NCI-H1105 (cell line): Measurements from ENCODE around the gene KCNJ16.

Experiments used
- DNase-seq: peaks from one replicate; lab custom pipeline; 2025; lab: John Stamatoyannopoulos, UW

Gene KCNJ16

DNA sequence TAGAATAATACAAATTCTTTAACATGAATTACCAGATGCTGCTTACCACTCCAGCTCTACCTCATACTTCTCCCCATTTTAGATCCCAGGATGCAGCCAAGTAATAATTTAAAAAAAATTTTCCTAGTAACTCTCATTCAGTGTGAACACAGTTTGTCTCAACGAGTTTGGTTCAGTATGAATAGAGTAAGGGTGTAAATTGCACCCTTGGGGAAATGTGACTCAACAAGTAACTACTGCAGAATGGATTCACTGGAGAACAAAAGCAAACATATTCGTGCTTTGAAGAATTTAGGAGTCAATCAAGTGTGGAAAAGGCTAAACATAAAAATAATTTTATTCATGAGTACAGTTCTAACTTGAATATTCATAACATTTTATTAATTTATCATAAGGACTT, 23.0 kb downstream of the KCNJ16 start:
- DNase-seq: no peak

DNA sequence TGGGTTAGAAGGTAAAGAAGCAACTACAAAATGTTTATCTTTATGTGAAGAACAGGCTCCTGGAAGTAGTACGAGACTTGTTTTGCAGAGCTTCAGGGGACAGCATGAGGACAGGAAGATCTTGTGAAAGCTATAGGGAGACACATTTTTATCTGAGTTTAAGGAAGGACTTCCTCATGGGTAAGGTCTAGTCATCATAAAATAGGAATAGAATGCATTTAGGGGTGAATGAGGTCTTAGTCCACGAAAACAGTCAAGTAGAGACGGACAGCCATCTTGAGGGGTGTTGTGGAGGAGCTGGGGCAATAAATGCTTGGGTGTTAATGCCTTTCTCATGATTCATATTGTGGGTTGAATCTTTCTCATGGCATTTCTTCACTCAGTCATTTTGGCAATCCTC, 24.3 kb downstream of the KCNJ16 start:
- DNase-seq: no peak

DNA sequence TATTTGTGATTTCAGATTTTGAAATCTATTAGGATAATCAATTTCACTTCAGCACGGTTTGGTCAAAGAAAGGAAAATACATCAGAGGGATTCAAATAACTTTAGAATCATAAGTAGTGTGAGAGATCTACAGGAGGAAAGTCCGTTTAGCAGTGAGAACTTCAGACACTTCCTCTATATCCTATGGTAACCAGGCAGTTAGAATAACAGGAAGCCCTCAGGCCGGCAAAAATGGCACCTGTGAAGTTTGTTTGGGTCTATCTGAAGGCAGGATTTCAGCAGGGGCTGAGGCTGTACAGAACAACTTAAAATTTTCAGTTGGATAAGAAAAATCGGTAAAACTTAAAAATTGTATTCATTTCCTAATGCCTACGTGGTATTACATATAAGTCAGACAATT, 24.9 kb downstream of the KCNJ16 start:
- no peak for DNase-seq

DNA sequence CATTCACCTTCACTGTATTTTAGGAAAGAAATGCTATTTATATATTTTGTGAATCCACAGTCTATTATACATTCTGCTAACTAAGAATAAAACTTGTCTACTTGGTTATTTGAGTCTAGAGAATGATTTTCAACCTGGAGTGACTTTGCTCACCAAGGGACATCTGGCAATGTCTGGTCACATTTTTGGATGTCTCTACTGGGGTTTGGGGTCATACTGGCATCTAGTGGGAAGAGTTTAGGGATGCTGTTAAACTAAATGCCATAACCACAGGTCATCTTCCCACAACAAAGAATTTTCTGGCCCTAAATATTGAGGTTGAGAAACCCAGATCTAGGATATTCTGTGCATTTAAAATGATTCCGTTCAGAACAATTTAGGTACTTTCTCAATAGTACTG, 26.0 kb downstream of the KCNJ16 start:
- DNase-seq: no peak

DNA sequence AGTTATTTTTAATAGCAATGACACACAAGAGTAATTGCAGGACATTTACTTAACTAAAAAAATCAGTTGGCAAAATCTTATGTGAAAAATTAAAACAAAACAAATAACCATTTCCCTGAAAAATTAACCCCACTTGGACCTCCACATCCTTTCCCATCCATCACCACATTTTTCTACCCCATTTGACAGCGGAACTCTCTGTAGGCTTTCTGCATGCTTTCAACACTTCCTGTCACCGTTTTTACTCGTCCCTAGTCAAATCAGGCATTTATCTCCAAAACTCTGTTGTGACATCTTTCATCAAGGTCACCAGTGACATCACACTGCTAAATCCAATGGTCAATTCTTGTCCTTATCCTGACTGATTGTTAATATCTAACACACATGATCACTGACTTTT, 27.5 kb downstream of the KCNJ16 start:
- no peak for DNase-seq

DNA sequence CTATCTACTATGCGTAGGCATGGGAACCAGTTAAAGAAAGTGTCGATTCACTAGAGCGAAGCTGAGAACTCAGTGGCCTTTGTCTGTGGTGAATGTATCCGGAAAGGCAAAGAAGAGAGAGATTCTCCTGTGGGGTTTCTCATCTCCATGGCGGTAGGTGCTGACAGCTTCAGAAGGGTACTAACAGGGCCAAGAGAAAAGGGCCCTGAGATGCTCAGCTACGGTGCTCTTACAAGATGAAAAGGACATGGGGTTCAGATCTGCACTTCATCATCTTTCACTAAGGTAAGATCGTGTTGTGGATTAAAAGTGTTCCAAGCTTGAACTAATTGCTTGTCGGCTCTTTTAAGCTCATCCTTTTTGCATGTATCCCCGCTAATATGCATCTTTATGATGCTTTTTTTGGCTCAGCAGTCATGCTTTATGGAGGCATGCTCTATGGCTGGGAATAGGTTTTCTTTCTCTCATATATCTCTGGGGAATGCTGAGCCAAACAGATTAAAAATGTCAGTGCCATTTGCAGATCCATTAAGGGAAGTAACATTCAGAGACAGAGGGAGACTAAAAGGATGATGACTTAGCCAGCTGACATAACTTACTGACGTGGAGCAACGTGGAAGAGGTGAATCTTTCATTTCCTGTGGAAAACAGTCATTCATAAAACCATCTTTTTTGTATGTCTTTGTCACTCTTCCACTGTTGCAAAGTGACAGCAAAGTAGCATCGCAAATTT, 29.9 kb downstream of the KCNJ16 start:
- no peak for DNase-seq

DNA sequence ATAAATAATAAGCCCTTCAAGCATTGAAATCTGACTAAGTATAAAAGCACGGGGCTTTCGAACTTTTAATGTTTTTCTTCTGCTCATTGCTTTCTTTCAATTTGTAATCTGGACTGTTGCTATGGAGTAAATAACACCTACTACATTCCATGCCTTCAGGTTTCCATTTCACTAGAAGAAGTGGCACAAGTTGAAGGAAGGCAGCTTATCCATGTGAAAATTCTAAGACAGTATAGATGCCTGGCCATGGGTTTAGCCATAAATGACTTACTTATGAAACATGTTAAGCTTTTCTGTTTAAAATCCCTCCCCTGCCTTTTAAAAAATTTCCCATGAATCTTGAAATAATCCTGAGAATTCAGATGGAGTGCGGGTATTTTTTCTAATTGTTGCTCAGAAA, 30.6 kb downstream of the KCNJ16 start:
- no peak for DNase-seq

DNA sequence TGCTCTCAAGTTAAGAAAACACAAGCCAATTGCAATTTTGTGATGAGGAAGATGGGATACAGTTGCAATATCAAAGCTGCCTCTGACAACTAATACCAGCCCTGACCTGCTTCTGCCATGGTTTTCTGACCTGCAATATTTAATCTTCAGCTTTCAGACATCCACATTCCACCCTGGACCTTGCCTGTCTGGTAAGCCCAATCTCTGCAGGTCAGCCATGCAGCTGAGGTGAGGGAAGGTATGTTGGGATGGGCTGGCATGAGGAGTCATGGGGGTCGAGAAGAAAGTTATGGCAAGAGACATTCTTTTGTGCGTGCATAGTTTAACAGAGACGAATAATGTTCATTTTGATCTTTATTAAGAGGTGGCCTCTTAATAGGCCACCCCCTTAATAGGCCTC, 31.5 kb downstream of the KCNJ16 start:
- DNase-seq: no peak

DNA sequence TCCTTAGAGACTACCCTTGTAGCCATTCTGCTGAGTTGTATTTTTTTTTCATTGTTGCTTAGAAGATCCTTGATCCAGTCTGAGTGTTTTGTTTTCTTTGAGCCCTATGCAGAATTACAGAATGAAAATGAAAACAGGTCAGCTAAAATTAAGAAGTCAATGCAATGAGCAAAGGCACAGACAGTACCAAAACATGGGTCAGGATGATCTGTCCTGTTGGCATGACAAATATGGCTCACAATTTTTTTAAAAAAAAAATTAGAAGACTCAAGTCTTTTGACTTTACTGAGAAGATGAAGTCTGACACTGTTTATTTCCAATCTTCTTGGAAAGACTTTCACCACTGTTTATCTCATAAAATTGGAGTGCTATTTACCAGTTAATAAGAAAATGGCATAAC, 32.4 kb downstream of the KCNJ16 start:
- no peak for DNase-seq

DNA sequence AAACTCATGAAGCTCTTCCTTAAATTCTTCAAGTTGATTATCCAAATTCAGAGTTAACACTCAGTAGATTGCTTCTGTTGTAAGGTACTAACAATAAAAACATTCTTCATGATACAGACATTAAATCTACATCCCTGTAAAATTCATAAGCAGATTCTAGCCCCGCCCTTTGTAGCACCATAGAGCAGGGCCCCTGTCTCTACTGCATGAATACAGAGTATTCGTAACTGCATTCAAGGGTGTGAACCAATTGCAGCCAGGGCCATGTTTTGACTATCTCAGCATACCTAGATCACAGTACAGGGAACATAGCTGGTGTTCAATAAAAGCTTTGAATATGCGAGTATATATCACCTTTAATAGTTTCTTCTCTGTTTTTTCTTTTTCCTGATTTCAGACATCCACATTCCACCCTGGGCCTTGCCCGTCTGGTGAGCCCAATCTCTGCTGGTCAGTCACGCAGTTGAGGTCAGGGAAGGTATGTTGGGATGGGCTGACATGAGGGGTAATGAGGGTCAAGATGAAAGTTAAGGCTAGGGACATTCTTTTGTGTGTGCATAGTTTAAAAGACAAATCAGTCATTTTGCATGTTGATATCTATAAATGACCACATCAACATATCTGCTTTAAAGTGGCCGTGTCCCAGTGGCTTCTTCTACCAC, 33.0 kb downstream of the KCNJ16 start:
- DNase-seq: no peak

DNA sequence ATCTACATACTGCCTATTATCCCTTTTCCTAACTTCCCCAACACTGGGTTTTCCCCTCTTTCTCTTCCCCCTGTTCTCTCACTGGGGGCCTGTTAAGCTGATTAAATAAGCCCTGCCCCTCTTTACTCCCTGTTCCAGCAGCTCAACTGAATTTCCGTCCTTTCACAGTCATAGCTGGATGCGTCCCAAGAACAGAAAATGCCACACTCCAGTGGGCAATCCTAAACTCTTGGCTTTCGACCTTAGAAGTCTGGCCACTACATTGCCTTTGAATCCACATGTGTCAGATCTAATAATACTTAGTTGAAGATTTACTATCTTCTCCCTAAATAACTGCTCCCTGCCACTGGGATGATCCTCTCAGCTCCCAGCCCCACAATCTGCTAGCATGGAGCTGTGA, 34.5 kb downstream of the KCNJ16 start:
- DNase-seq: no peak

DNA sequence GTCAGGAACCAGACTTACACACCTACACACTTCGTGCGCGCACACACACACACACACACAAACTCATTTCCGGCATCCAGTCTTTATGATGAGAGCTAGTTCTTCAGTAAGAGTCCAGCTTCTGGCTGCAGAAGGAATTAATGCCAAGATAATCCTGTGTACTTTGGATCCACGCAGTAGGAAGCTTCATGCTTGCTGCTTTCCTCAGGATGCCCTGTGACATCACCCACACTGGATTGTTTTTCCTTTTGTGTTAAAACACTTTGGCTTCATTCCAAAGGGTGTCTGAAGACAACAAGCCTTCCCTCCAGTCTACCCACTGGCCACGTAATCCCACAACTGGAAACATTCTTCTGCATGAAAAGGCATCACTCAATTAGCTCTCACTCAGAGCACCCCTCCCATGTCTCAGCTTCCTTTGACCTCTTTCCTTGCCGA, 35.4 kb downstream of the KCNJ16 start:
- no peak for DNase-seq

DNA sequence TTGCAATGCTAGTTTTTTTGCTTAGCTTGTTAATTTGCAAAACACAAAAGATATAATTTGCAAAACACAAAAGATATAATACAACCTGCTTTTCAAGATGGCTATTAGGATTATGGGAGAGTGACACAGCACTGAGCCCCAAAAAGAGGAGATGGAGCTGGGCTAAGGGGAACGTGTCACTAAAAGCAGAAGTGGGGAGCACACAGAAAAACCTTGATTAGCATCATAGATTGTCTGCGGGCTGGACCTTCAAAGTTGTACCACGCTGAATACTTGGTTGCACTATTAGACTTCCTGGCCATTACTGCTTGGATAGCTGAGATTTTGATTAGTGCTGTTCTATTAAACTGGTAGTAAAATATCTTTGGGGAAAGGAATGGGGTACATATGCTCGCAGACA, 36.2 kb downstream of the KCNJ16 start:
- no peak for DNase-seq

DNA sequence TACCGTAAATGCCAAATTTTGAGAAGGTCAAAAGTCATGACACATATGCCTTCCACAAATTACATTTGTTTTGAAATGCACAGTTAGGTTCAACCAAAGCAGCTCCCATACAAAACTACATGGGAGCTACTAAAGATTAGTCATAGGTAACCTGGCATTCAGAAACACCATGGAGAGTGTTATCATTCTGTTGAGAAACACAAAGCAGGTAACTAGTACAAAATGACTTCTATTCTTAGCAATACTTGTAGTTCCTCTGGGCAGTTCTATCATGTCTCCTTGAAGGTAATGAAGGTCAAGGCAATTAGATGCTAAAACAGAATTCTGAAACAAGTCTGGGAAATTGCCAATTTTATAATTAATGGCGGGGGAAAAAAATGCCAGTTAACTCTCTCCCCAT, 39.4 kb downstream of the KCNJ16 start:
- no peak for DNase-seq

DNA sequence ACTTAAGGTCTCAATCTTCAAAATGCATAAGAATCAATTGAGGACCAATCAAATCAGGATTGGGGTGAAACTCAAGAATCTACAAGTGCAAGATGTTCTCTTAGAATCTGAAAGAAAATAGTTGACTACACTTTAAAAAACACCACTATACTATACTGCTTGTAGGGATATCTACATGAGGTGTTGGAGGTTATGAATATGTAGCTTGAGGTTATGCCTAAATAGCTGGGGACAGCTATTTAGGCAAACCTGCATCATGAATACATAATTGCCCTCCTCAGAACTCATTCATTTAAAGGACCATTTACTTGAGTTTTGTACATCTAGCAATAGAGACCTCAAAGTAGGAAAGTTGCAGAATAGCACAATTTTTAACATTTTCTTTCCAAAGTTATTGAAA, 40.1 kb downstream of the KCNJ16 start:
- DNase-seq: no peak

DNA sequence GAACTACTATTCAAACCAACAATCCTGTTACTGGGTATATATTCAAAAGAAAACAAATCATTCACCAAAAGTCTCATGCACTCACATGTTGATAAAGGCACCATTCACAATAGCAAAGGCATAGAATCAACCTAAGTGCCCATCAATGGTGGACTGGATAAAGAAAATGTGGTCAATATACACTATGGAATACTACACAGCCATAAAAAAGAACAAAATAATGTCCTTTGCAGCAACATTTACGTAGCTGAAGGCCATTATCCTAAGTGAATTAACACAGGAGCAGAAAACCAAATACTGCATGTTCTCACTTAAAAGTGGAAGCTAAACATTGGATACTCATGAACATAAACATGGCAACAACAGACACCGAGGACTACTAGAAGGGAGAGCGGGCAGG, 41.9 kb downstream of the KCNJ16 start:
- DNase-seq: no peak

DNA sequence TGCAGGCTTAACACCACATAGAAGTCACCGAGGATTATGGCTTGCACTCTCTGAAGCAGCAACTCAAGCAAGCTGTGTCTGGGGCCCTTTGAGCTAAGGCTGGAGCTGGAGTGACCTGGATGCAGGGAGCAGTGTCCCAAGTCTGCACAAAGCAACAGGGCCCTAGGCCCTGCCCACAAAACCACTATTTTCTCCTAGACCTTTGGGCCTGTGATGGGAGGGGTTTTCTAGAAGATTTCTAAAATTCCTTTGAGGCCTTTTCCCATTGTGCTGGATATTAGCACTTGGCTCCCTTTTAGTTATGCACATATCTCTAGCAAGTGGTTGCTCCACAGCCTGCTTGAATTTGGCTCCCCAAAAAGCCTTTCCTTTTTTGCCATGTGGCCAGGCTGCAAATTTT, 44.5 kb downstream of the KCNJ16 start:
- DNase-seq: no peak

DNA sequence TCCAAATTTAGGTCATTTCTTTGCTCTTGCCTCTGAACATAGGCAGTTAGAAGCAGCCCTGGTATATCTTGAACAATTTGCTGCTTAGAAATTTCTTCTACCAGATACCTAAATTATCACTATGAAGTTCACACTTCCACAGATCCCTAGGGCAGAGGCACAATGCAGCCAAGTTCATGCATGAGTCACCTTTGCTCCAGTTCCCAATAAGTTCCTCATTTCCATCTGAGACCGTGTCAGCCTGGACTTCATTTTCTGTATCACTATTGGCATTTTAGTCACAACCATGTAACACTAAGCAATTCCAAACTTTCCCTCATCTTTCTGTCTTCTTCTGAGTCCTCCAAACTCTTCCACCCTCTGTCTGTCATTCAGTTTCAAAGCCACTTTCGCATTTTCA, 45.0 kb downstream of the KCNJ16 start:
- DNase-seq: no peak

DNA sequence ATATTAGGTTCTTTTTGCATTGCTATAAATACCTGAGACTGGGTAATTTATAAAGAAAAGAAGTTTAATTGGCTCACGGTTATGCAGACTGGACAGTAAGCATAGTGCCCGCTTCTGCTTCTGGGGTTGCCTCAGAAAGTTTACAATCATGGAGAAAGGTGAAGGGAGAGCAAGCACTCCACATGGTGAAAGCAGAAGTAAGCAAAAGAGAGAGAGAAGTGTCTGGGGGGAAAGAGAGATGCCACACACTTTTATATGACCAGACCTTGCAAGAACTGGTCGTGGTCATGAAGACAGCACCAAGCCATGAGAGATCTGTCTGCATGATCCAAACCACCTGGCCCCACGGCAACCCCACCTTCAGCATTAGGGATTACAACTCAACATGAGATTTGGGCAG, 45.4 kb downstream of the KCNJ16 start:
- DNase-seq: no peak

DNA sequence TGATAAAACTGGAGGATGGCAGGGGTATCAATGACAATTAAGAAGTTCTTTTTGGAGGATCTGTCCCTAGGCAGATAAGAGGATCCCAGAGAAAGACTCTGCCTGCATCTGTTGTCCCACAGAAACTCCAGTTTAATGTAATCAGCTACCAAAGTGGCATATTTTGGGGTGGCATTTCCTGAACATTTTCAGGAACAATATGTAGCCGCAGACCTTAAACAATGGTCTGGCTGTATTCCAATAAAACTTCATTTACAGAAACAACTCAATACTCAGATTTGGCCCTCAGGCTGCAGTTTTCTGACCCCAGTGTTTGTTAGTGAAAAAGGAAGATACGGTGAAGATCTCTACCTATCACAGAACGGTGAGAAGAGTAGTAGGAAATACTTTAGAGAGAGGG, 46.1 kb downstream of the KCNJ16 start:
- DNase-seq: no peak

DNA sequence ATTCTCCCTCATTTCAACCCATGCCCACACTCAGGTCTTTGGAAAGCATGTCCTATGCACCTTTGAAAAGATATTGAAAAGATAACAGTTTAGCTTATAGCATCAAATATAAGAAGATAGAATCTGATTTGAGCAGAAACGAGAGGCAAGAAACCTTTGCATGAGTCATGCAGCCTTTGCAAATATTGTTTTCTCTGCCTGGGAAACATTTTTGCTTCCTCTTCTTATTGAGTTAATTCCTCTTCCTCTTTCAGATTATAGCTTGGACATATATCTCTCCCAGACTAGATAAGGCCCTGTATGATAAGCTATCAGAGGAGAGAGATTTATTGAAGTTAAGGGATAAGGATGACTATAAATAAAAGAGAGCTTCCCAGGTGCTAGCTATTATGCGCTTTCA, 48.2 kb downstream of the KCNJ16 start:
- no peak for DNase-seq

DNA sequence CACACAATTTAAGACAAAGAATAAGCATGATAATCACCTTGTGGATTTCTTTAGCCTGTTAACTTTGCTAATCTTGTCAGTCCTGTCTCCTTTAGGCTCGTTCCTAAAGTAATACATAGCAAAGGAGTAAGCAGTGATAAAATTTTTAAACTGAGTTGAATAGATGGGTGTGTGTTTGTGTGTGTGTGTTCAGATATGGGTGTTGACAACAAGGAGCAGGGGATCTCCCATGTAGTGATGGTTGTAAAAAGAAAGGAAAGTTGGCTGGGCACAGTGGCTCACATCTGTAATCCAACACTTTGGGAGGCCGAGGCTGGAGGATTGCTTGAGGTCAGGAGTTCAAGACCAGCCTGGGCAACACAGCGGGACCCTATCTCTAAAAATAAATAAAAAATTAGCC, 49.7 kb downstream of the KCNJ16 start:
- DNase-seq: no peak

DNA sequence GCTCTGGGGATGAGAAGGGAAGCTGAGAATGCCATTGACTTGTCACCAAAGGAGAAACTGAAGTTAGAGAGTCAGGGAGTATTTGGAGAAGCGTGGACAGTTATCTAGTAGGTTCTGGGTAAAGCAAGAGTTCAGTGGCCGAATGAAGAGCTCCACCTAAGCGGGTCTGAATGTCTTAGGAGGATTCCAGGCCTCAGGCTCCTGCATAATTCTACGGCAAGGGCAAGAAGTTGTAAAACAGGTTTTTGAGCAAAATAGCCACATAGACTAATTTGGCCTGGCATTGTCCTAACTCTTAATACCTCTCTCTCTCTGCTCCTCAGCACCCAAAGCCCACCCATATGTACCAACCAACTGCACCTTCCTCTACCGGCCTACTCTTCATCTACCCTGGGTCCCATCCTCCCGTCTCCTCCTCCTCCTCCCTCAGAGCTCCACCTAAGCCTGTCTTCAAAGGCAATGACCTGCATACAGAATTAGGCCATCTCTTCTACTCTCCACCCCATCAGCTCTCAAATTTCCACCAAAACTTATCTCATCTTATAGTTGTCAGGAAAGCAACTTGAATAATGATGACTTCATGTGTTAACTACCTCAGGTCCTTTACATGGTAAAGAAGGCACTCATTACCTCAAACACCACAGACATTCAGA, 52.3 kb downstream of the KCNJ16 start:
- DNase-seq: no peak
